Endodermal cell (in vitro differentiated cells): ENCODE results near the gene GHRH. TPM values are rescaled to one million over a fixed set of nuclear protein-coding genes. Genes with fewer than 3 reads are reported as not detected.

ENCODE experiments used
- DNase-seq: peaks from one replicate; pipeline ENCODE4 v3.0.0-alpha.2; 2017
- H3K27ac ChIP-seq: 2 replicates; pipeline ENCODE4 v1.5.1; 2013; ENCODE audit warnings: mild to moderate bottlenecking, low read depth, low read length, moderate library complexity
- H3K27me3 ChIP-seq: 2 replicates; pipeline ENCODE4 v1.6.1; 2013; ENCODE audit warnings: mild to moderate bottlenecking, low read length, moderate library complexity; ENCODE audit not compliant: insufficient read depth, control insufficient read depth, poor library complexity, severe bottlenecking
- H3K36me3 ChIP-seq: 2 replicates; pipeline ENCODE4 v1.7.0; 2013; ENCODE audit warnings: mild to moderate bottlenecking, low read length, moderate library complexity; ENCODE audit not compliant: control insufficient read depth, insufficient read depth
- H3K4me1 ChIP-seq: one replicate; pipeline ENCODE4 v1.7.0; 2013; ENCODE audit warnings: low read length; ENCODE audit not compliant: control insufficient read depth, insufficient read depth
- H3K4me3 ChIP-seq: 2 replicates; pipeline ENCODE4 v1.5.1; 2013; ENCODE audit warnings: mild to moderate bottlenecking, low read length, moderate library complexity
- H3K9ac ChIP-seq: 2 replicates; pipeline ENCODE4 v1.6.1; 2013; ENCODE audit warnings: mild to moderate bottlenecking, low read length, moderate library complexity; ENCODE audit not compliant: poor library complexity, severe bottlenecking; ENCODE audit errors: extremely low read depth
- H3K9me3 ChIP-seq: 2 replicates; pipeline ENCODE4 v1.6.1; 2013; ENCODE audit warnings: mild to moderate bottlenecking, low read length, moderate library complexity; ENCODE audit not compliant: control insufficient read depth
- H3K27ac Mint-ChIP-seq: 2 replicates; pipeline ENCODE4 v1.8.0; 2020; ENCODE audit warnings: mixed read lengths
- H3K27me3 Mint-ChIP-seq: 2 replicates; pipeline ENCODE4 v1.8.0; 2021; ENCODE audit warnings: mild to moderate bottlenecking, mixed read lengths; ENCODE audit not compliant: insufficient read depth
- H3K36me3 Mint-ChIP-seq: 2 replicates; pipeline ENCODE4 v1.8.0; 2020; ENCODE audit warnings: low read depth, mixed read lengths
- H3K4me1 Mint-ChIP-seq: 2 replicates; pipeline ENCODE4 v1.8.0; 2020; ENCODE audit warnings: mixed read lengths
- H3K4me3 Mint-ChIP-seq: 2 replicates; pipeline ENCODE4 v1.8.0; 2020; ENCODE audit warnings: mild to moderate bottlenecking, moderate library complexity, mixed read lengths
- H3K9me3 Mint-ChIP-seq: 2 replicates; pipeline ENCODE4 v1.8.0; 2020; ENCODE audit warnings: mild to moderate bottlenecking, mixed read lengths
- WGBS, 2 experiments: methylation state at CpG; one replicate each; pipeline versions ENCODE4 v1.1.5 to v1.1.7; 2013; ENCODE audit warnings: missing lambda C conversion rate in 2 of 2, mixed read lengths in 1 of 2; ENCODE audit not compliant: insufficient coverage in 1 of 2, insufficient read length in 1 of 2; 5-methylcytosine and 5-hydroxymethylcytosine counted together
- total RNA-seq, 2 donors: library from RNA; stranded (reverse); fragmentation: NEBNext Ultra II Directional in 1 of 2; extraction: Animal tissue kit (Norgen Biotek cat#: 25700) in 1 of 2; gene quantifications; 2 replicates in 1 of 2; 3 replicates in 1 of 2; pipeline ENCODE4 v1.2.1, GENCODE V29; 2021
- TF ChIP-seq, protein P1 (sequence below): fragments of 200-600 bp; sonication (generic); conservative IDR thresholded peaks from 2 replicates; pipeline ENCODE4 v1.5.0; 2021; ENCODE audit warnings: antibody characterized with exemption, mild to moderate bottlenecking

The GHRH gene
- total RNA-seq, 2 donors from 2014 or later, result not detected

DNA sequence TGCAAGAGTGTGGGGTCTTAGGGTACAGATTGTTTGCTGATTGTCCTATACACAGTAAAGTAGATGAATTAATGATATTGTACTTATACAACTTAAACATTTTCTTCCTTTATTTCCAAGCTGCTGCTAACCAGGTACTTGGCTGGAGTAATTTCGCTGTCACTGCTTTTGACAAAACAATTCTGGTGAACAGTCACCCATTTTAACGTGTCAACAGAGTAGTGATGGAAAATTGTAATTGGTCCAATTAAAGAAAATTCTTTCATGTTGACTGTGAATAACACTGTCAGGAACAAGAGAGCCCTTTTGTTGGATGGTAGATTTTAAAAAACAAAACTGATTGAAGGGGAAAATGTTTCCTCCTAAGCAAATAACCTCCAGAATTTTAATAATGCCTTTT is 55.8 kb downstream of the GHRH start:
- H3K9me3 Mint-ChIP-seq, result no peaks in the 10 kb centered on the region
- no peaks in the 10 kb centered on the region for H3K27me3 ChIP-seq
- H3K27me3 Mint-ChIP-seq, result no peaks in the 10 kb centered on the region
- H3K27ac Mint-ChIP-seq, result peak overlapping the region; percentile 19
- H3K4me3 Mint-ChIP-seq, result no peak overlapping the region
- peaks cover 68% of the 10 kb centered on the region for H3K36me3 Mint-ChIP-seq
- 86% methylated on average over 2 of the region's 2 CpGs; no CpG with 5 or more reads in 1 of the 2 experiments for WGBS, 2 experiments
- H3K4me1 ChIP-seq, result no peaks in the 10 kb centered on the region
- H3K9ac ChIP-seq, result no peak overlapping the region
- peaks cover 98% of the 10 kb centered on the region for H3K36me3 ChIP-seq
- H3K4me3 ChIP-seq, result no peak overlapping the region
- no peak for DNase-seq
- H3K4me1 Mint-ChIP-seq, result no peaks in the 10 kb centered on the region
- H3K9me3 ChIP-seq, result no peaks in the 10 kb centered on the region
- TF ChIP-seq, protein P1, sequence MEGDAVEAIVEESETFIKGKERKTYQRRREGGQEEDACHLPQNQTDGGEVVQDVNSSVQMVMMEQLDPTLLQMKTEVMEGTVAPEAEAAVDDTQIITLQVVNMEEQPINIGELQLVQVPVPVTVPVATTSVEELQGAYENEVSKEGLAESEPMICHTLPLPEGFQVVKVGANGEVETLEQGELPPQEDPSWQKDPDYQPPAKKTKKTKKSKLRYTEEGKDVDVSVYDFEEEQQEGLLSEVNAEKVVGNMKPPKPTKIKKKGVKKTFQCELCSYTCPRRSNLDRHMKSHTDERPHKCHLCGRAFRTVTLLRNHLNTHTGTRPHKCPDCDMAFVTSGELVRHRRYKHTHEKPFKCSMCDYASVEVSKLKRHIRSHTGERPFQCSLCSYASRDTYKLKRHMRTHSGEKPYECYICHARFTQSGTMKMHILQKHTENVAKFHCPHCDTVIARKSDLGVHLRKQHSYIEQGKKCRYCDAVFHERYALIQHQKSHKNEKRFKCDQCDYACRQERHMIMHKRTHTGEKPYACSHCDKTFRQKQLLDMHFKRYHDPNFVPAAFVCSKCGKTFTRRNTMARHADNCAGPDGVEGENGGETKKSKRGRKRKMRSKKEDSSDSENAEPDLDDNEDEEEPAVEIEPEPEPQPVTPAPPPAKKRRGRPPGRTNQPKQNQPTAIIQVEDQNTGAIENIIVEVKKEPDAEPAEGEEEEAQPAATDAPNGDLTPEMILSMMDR, result no peak
- peak overlapping the region; percentile 93 for H3K27ac ChIP-seq

DNA sequence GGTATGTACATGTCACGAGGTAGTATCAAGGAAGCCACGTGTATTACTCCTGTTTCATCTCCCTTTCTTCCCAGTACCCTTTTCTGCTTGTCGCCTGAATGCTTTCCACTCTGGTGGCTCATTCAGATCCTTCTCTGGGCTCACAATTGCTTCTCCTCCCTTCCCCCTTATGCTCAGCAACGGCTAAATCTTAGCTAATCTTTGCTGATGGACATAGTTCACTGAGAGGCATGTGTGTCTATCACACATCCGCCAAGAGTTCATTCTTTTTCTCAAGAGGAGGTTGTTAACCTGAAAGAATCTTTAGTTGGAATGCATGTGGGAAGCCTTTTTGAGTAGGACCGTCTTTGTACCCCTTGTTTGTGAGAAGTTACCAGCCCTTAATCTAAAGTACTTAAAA is 56.5 kb downstream of the GHRH start:
- Histone ChIP-seq H3K36me3 (peaks cover 100% of the 10 kb centered on the region), H3K4me3 (no peak overlapping the region), H3K9me3 (no peaks in the 10 kb centered on the region), H3K4me1 (no peaks in the 10 kb centered on the region), H3K27ac (peak overlapping the region; percentile 93), H3K27me3 (no peaks in the 10 kb centered on the region), H3K9ac (no peak overlapping the region)
- DNase-seq, result no peak
- 86 to 92% methylated on average over 3 to 6 of the region's 6 CpGs for WGBS, 2 experiments
- H3K27me3 Mint-ChIP-seq, result no peaks in the 10 kb centered on the region
- H3K9me3 Mint-ChIP-seq, result no peaks in the 10 kb centered on the region
- no peaks in the 10 kb centered on the region for H3K4me1 Mint-ChIP-seq
- peak overlapping the region; percentile 19 for H3K27ac Mint-ChIP-seq
- H3K36me3 Mint-ChIP-seq, result peaks cover 72% of the 10 kb centered on the region
- H3K4me3 Mint-ChIP-seq, result no peak overlapping the region
- TF ChIP-seq, protein P1, result no peak

DNA sequence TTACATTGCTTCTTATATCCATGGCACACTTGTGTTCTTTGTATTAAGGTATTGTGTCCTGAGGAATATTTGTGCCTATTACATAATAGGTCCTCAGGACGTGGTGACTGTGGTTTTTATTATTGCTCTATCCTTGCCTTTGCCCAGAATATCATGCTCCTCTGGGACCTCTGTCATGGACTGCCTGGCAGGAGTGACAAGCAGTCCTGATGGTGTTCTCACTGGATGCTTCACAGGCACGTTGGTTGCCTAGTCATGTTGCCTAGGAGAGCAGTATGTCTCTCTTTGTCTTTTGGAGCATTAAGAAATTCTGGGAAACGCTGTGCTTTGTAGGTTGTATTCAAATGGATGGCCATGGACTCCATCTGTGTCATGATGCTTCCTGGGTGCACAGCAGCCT is 57.6 kb downstream of the GHRH start:
- Histone ChIP-seq H3K36me3 (peaks cover 98% of the 10 kb centered on the region), H3K4me3 (no peak overlapping the region), H3K9ac (no peak overlapping the region), H3K9me3 (no peaks in the 10 kb centered on the region), H3K27me3 (no peaks in the 10 kb centered on the region), H3K4me1 (no peaks in the 10 kb centered on the region), H3K27ac (peak overlapping the region; percentile 93)
- H3K4me3 Mint-ChIP-seq, result no peak overlapping the region
- no peak for DNase-seq
- 92 to 100% methylated on average over 2 to 3 of the region's 3 CpGs for WGBS, 2 experiments
- no peaks in the 10 kb centered on the region for H3K27me3 Mint-ChIP-seq
- no peaks in the 10 kb centered on the region for H3K4me1 Mint-ChIP-seq
- H3K9me3 Mint-ChIP-seq, result no peaks in the 10 kb centered on the region
- peaks cover 72% of the 10 kb centered on the region for H3K36me3 Mint-ChIP-seq
- H3K27ac Mint-ChIP-seq, result no peak overlapping the region
- TF ChIP-seq, protein P1, result no peak
